Measurements from ENCODE around the gene VAC14.

Gene VAC14

GRCh38 chr16:70700101-70701020, 100.6 kb downstream of the VAC14 start:
- no peak for DNase-seq (ENCODE audit: low read depth, low spot score)
- peaks cover 72% of the 10 kb centered on the region for H3K4me1 ChIP-seq (ENCODE audit: insufficient read depth, insufficient read length)
- TF ChIP-seq SUZ12 (IDR thresholded peaks at IDR 0.05; ENCODE audit: extremely low read depth, insufficient read depth, insufficient read length) (no peak), YY1 (IDR thresholded peaks at IDR 0.05; ENCODE audit: insufficient read depth, insufficient read length) (no peak), ZNF274 (IDR thresholded peaks at IDR 0.05; ENCODE audit: low read depth, low read length) (no peak)

GRCh38 chr16:70699696-70700095, 101.3 kb downstream of the VAC14 start:
- H3K4me1 ChIP-seq (ENCODE audit: insufficient read depth, insufficient read length) = peaks cover 72% of the 10 kb centered on the region
- H3K9me3 ChIP-seq (ENCODE audit: insufficient read depth, low read length) = no peaks in the 10 kb centered on the region
- H3K36me3 ChIP-seq (ENCODE audit: insufficient read depth, insufficient read length, low read length) = peaks cover 12% of the 10 kb centered on the region
- no peaks in the 10 kb centered on the region for H3K27me3 ChIP-seq (ENCODE audit: insufficient read depth, insufficient read length)
- no peak for TF ChIP-seq SUZ12 (IDR thresholded peaks at IDR 0.05; ENCODE audit: extremely low read depth, insufficient read depth, insufficient read length)
- no peak for TF ChIP-seq YY1 (IDR thresholded peaks at IDR 0.05; ENCODE audit: insufficient read depth, insufficient read length)
- TF ChIP-seq ZNF274 (IDR thresholded peaks at IDR 0.05; ENCODE audit: low read depth, low read length) = no peak
- peak overlapping the region; percentile 17 for H3K9ac ChIP-seq (ENCODE audit: insufficient read length, low read depth)
- no peak for DNase-seq (ENCODE audit: low read depth, low spot score)
- no peak overlapping the region for H3K4me3 ChIP-seq (ENCODE audit: insufficient read length, low read depth)

More at GRCh38 chr16:70700101-70701020, 100.6 kb downstream of the VAC14 start:
- Histone ChIP-seq H3K9ac (ENCODE audit: insufficient read length, low read depth) (peak overlapping the region; percentile 17), H3K4me3 (ENCODE audit: insufficient read length, low read depth) (no peak overlapping the region), H3K36me3 (ENCODE audit: insufficient read depth, insufficient read length, low read length) (peaks cover 12% of the 10 kb centered on the region), H3K27me3 (ENCODE audit: insufficient read depth, insufficient read length) (no peaks in the 10 kb centered on the region), H3K9me3 (ENCODE audit: insufficient read depth, low read length) (no peaks in the 10 kb centered on the region)

- Histone ChIP-seq H3K9ac (ENCODE audit: insufficient read length, low read depth) (no peak overlapping the region), H3K4me1 (ENCODE audit: insufficient read depth, insufficient read length) (peaks cover 67% of the 10 kb centered on the region), H3K9me3 (ENCODE audit: insufficient read depth, low read length) (no peaks in the 10 kb centered on the region), H3K36me3 (ENCODE audit: insufficient read depth, insufficient read length, low read length) (peaks cover 12% of the 10 kb centered on the region), H3K27me3 (ENCODE audit: insufficient read depth, insufficient read length) (no peaks in the 10 kb centered on the region), H3K4me3 (ENCODE audit: insufficient read length, low read depth) (no peak overlapping the region)
- DNase-seq (ENCODE audit: low read depth, low spot score) = no peak
- TF ChIP-seq YY1 (IDR thresholded peaks at IDR 0.05; ENCODE audit: insufficient read depth, insufficient read length) = no peak
- no peak for TF ChIP-seq ZNF274 (IDR thresholded peaks at IDR 0.05; ENCODE audit: low read depth, low read length)
- no peak for TF ChIP-seq SUZ12 (IDR thresholded peaks at IDR 0.05; ENCODE audit: extremely low read depth, insufficient read depth, insufficient read length)
These were observed 102.1 kb downstream of the VAC14 start for GRCh38 chr16:70698901-70699300.

- Histone ChIP-seq H3K27me3 (ENCODE audit: insufficient read depth, insufficient read length) (no peaks in the 10 kb centered on the region), H3K9me3 (ENCODE audit: insufficient read depth, low read length) (no peaks in the 10 kb centered on the region), H3K4me1 (ENCODE audit: insufficient read depth, insufficient read length) (peaks cover 69% of the 10 kb centered on the region), H3K9ac (ENCODE audit: insufficient read length, low read depth) (peak overlapping the region; percentile 11), H3K36me3 (ENCODE audit: insufficient read depth, insufficient read length, low read length) (peaks cover 17% of the 10 kb centered on the region), H3K4me3 (ENCODE audit: insufficient read length, low read depth) (no peak overlapping the region)
- TF ChIP-seq ZNF274 (IDR thresholded peaks at IDR 0.05; ENCODE audit: low read depth, low read length) = no peak
- TF ChIP-seq YY1 (IDR thresholded peaks at IDR 0.05; ENCODE audit: insufficient read depth, insufficient read length) = no peak
- no peak for TF ChIP-seq SUZ12 (IDR thresholded peaks at IDR 0.05; ENCODE audit: extremely low read depth, insufficient read depth, insufficient read length)
- DNase-seq (ENCODE audit: low read depth, low spot score) = no peak
These were observed 103.3 kb downstream of the VAC14 start for GRCh38 chr16:70697594-70698170.

- no peak for TF ChIP-seq YY1 (IDR thresholded peaks at IDR 0.05; ENCODE audit: insufficient read depth, insufficient read length)
- TF ChIP-seq SUZ12 (IDR thresholded peaks at IDR 0.05; ENCODE audit: extremely low read depth, insufficient read depth, insufficient read length) = no peak
- no peak for TF ChIP-seq ZNF274 (IDR thresholded peaks at IDR 0.05; ENCODE audit: low read depth, low read length)
- no peak overlapping the region for H3K4me3 ChIP-seq (ENCODE audit: insufficient read length, low read depth)
- H3K4me1 ChIP-seq (ENCODE audit: insufficient read depth, insufficient read length) = peaks cover 69% of the 10 kb centered on the region
- no peaks in the 10 kb centered on the region for H3K9me3 ChIP-seq (ENCODE audit: insufficient read depth, low read length)
- H3K9ac ChIP-seq (ENCODE audit: insufficient read length, low read depth) = peak overlapping the region; percentile 11
- H3K27me3 ChIP-seq (ENCODE audit: insufficient read depth, insufficient read length) = no peaks in the 10 kb centered on the region
- DNase-seq (ENCODE audit: low read depth, low spot score) = no peak
- peaks cover 23% of the 10 kb centered on the region for H3K36me3 ChIP-seq (ENCODE audit: insufficient read depth, insufficient read length, low read length)
These were observed 103.9 kb downstream of the VAC14 start for GRCh38 chr16:70696952-70697593.

GRCh38 chr16:70696355-70696754, 104.6 kb downstream of the VAC14 start:
- no peak overlapping the region for H3K4me3 ChIP-seq (ENCODE audit: insufficient read length, low read depth)
- H3K4me1 ChIP-seq (ENCODE audit: insufficient read depth, insufficient read length) = peaks cover 62% of the 10 kb centered on the region
- H3K9me3 ChIP-seq (ENCODE audit: insufficient read depth, low read length) = no peaks in the 10 kb centered on the region
- TF ChIP-seq YY1 (IDR thresholded peaks at IDR 0.05; ENCODE audit: insufficient read depth, insufficient read length) (no peak), ZNF274 (IDR thresholded peaks at IDR 0.05; ENCODE audit: low read depth, low read length) (no peak), SUZ12 (IDR thresholded peaks at IDR 0.05; ENCODE audit: extremely low read depth, insufficient read depth, insufficient read length) (no peak)
- H3K27me3 ChIP-seq (ENCODE audit: insufficient read depth, insufficient read length) = no peaks in the 10 kb centered on the region
- H3K36me3 ChIP-seq (ENCODE audit: insufficient read depth, insufficient read length, low read length) = peaks cover 25% of the 10 kb centered on the region
- no peak for DNase-seq (ENCODE audit: low read depth, low spot score)
- H3K9ac ChIP-seq (ENCODE audit: insufficient read length, low read depth) = peak overlapping the region; percentile 2
